Spinal cord (tissue), 10 donors: ENCODE results near the gene TMEM131L. TPM values are rescaled to one million over a fixed set of nuclear protein-coding genes. Genes with fewer than 3 reads are reported as not detected.
"Not testable (repeated sequence)": the region's sequence is repeated elsewhere in the genome, so short reads cannot be mapped to it uniquely, and the experiment has no call there.

Experiments
- DNase-seq, 6 donors: peaks; one replicate each; pipeline versions ENCODE4 v3.0.0 to v3.0.0-alpha.2; 2013 to 2015; ENCODE audit warnings: low spot score in 6 of 6, low read depth in 4 of 6
- H3K27ac ChIP-seq: one replicate; pipeline ENCODE4 v1.5.1; 2013; ENCODE audit warnings: low read depth, low read length, control low read depth
- H3K27me3 ChIP-seq: one replicate; pipeline ENCODE4 v1.6.1; 2013; ENCODE audit warnings: low read length; ENCODE audit not compliant: control insufficient read depth, insufficient read depth
- H3K36me3 ChIP-seq: one replicate; pipeline ENCODE4 v1.6.1; 2013; ENCODE audit warnings: low read length; ENCODE audit not compliant: control insufficient read depth, insufficient read depth
- H3K4me1 ChIP-seq: one replicate; pipeline ENCODE4 v1.6.1; 2013; ENCODE audit warnings: low read length; ENCODE audit not compliant: control insufficient read depth, insufficient read depth
- H3K4me3 ChIP-seq: one replicate; pipeline ENCODE4 v1.5.1; 2013; ENCODE audit warnings: low read depth, low read length, control low read depth
- H3K9me3 ChIP-seq: one replicate; pipeline ENCODE4 v1.6.1; 2013; ENCODE audit warnings: low read length; ENCODE audit not compliant: control insufficient read depth, insufficient read depth
- WGBS: methylation state at CpG from one replicate; pipeline ENCODE4 v1.1.5; 2013; ENCODE audit warnings: missing lambda C conversion rate; ENCODE audit not compliant: insufficient coverage; 5-methylcytosine and 5-hydroxymethylcytosine counted together
- polyA plus RNA-seq, 2 donors: library from polyadenylated mRNA; unstranded; fragments of 120-200 nt; gene quantifications; one replicate each; pipeline ENCODE4 v1.2.1, GENCODE V29; 2013; ENCODE audit not compliant: insufficient read length in 2 of 2
- total RNA-seq, 2 donors: library from RNA; depleted of rRNA in 1 of 2; stranded (reverse); fragments of 120-200 nt in 1 of 2; fragments of >200 nt in 1 of 2; gene quantifications; one replicate each; pipeline versions ENCODE4 v1.2.3 to v1.2.4, GENCODE V29; 2013 to 2014
- donor health status: healthy.

Gene TMEM131L
- total and polyA plus RNA-seq, 4 donors: 6.5 to 18.1 (median 12.4) TPM

- no CpG with 5 or more reads among the region's 1 CpG for WGBS
- Histone ChIP-seq H3K27ac (no peak overlapping the region), H3K36me3 (no peaks in the 10 kb centered on the region), H3K4me1 (peaks cover 15% of the 10 kb centered on the region), H3K27me3 (no peaks in the 10 kb centered on the region), H3K9me3 (no peaks in the 10 kb centered on the region), H3K4me3 (no peak overlapping the region)
- DNase-seq: no peak
These were observed 2.1 kb upstream of the TMEM131L start for GRCh38 chr4:153464068-153464467.

DNA sequence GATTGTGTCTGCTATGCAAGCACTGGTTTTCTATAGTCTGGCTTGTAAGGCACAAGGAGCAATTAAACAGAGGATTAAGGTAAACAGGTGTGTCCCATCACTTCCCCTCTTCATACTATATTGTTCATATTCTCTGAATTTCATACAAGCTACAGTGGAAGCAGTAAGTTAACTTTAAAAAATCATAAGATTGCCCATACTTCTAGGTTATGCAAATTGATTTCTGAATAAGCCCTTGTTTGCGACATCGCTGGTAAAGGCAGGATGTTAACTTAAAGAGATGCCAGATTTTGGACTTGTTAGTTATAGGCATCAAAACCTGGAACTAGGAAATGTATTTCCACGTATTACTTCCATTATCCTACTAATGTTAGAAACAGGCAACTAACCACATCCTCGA lies 1.0 kb upstream of the TMEM131L start:
- no CpG with 5 or more reads among the region's 4 CpGs for WGBS
- peak overlapping the region; percentile 84 for H3K4me3 ChIP-seq
- peaks cover 18% of the 10 kb centered on the region for H3K4me1 ChIP-seq
- no peaks in the 10 kb centered on the region for H3K9me3 ChIP-seq
- no peak overlapping the region for H3K27ac ChIP-seq
- no peaks in the 10 kb centered on the region for H3K27me3 ChIP-seq
- DNase-seq: no peak
- no peaks in the 10 kb centered on the region for H3K36me3 ChIP-seq

DNA sequence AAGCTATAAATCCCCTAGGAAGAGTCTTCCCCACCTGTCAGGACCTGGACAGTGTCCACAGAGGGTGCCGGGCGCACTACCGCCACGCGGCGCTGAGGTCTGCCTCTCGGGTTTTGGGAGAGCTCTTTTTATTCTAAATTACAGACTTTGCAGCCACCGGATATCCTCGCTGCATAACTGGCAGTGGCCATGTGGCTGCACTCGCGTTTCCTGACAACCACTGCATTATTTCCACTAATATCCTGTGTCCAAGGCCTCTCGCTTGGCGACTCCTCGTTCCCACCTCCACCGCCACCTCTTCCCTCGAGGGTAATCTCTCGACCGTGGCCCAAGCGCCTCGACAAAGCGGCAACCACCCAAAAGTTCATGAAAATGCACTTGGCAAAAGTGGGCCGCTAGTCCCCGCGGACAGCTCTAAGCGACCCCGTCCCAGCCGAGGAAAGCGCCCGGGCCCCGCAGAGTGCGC lies 512 bp upstream of the TMEM131L start:
- H3K4me1 ChIP-seq: peaks cover 18% of the 10 kb centered on the region
- DNase-seq: peak in 2 of 6 donors; percentile 68 to 81

GRCh38 chr4:153466949-153467896 lies 1.1 kb downstream of the TMEM131L start:
- peaks cover 18% of the 10 kb centered on the region for H3K4me1 ChIP-seq
- peak in 2 of 6 donors; percentile 32 to 58 for DNase-seq
- no peak overlapping the region for H3K27ac ChIP-seq
- no peaks in the 10 kb centered on the region for H3K36me3 ChIP-seq
- peak overlapping the region; percentile 84 for H3K4me3 ChIP-seq
- H3K9me3 ChIP-seq: no peaks in the 10 kb centered on the region
- WGBS: 4% methylated on average over 40 of the region's 43 CpGs
- H3K27me3 ChIP-seq: no peaks in the 10 kb centered on the region

More for the DNA sequence above, 512 bp upstream of the TMEM131L start:
- Histone ChIP-seq H3K27me3 (no peaks in the 10 kb centered on the region), H3K36me3 (no peaks in the 10 kb centered on the region), H3K9me3 (no peaks in the 10 kb centered on the region), H3K4me3 (peak overlapping the region; percentile 84), H3K27ac (no peak overlapping the region)
- WGBS: under 1% methylated on average over 31 of the region's 31 CpGs

DNA sequence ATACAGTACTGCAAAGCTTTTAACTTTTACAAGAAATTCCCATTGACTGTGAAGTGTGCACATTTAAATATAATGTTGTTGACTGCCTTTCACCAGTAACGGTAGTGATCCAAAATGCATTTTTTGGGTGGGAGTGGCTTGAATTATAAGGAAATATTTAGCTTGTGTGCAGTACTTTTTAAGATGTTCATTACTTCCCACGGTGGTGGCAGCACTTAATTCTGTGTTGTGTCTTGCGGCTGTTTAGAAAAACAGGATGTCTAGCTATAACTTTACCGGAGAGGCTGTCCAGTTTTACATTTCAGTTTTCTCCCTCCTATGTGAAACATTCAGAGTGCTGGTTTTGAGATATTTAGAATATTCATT lies 1.7 kb downstream of the TMEM131L start:
- H3K4me3 ChIP-seq: peak overlapping the region; percentile 84
- peak in 1 of 6 donors; percentile 50 for DNase-seq
- 11% methylated on average over 2 of the region's 4 CpGs for WGBS
- H3K9me3 ChIP-seq: no peaks in the 10 kb centered on the region
- no peaks in the 10 kb centered on the region for H3K27me3 ChIP-seq
- H3K4me1 ChIP-seq: peaks cover 18% of the 10 kb centered on the region
- H3K27ac ChIP-seq: no peak overlapping the region
- H3K36me3 ChIP-seq: no peaks in the 10 kb centered on the region

DNA sequence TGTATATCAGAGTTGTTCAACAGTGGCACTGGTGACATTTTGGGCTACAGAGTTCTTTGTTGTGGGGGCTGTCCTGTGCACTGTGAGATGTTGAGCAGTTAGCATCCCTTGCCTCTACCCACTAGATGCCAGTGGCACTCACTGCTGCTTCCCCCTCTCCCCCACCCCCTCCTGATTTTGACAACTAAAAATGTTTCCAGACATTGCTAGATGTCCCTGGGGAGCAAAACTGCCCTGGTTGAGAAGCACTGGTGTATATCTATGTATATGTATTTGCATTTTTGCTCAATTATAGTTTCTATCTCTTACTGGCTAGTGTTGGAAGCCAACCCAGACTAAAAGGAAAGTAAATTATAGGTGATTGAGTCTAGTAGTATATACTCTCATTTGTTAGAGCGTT lies 2.4 kb downstream of the TMEM131L start:
- DNase-seq: peak in 1 of 6 donors; percentile 20
- H3K4me1 ChIP-seq: peaks cover 18% of the 10 kb centered on the region
- H3K36me3 ChIP-seq: no peaks in the 10 kb centered on the region
- H3K27me3 ChIP-seq: no peaks in the 10 kb centered on the region
- no peak overlapping the region for H3K4me3 ChIP-seq
- H3K9me3 ChIP-seq: no peaks in the 10 kb centered on the region
- H3K27ac ChIP-seq: no peak overlapping the region
- WGBS: no CpG with 5 or more reads among the region's 1 CpG

DNA sequence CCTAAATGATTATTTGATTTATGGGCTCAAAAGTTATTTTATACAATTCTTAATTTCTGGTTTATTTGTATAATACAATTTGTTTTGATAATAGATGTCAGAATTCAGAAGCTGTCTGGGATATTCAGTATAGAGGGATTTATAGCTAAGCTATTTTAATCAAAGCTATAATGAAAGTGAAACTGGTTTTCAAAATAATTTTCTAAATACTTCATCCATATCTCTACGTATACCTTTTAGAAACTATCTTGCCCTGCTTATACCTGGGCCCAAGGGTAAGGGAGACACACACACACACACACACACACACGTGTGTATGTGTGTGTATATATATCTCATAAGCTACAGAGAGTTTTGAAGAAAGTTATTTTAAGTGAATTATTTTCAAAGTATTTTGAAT lies 2.9 kb downstream of the TMEM131L start:
- DNase-seq: no peak
- Histone ChIP-seq H3K4me3 (no peak overlapping the region), H3K4me1 (peaks cover 18% of the 10 kb centered on the region), H3K27ac (no peak overlapping the region), H3K27me3 (no peaks in the 10 kb centered on the region), H3K9me3 (no peaks in the 10 kb centered on the region), H3K36me3 (no peaks in the 10 kb centered on the region)
- no CpG with 5 or more reads among the region's 2 CpGs for WGBS

GRCh38 chr4:153471071-153471697 lies 5.0 kb downstream of the TMEM131L start:
- H3K4me3 ChIP-seq, H3K27ac ChIP-seq, H3K27me3 ChIP-seq, DNase-seq, H3K36me3 ChIP-seq, H3K9me3 ChIP-seq: not testable (repeated sequence)
- H3K4me1 ChIP-seq: peaks cover 12% of the 10 kb centered on the region
- 94% methylated on average over 6 of the region's 9 CpGs for WGBS

GRCh38 chr4:153471698-153472093 lies 5.5 kb downstream of the TMEM131L start:
- Histone ChIP-seq H3K27ac (no peak overlapping the region), H3K4me3 (no peak overlapping the region), H3K4me1 (peaks cover 12% of the 10 kb centered on the region), H3K36me3 (peaks cover 9% of the 10 kb centered on the region), H3K9me3 (no peaks in the 10 kb centered on the region), H3K27me3 (no peaks in the 10 kb centered on the region)
- WGBS: 90% methylated on average over 2 of the region's 5 CpGs
- no peak for DNase-seq
